ENCODE measurements around the gene ARMC9.

ARMC9 gene

GRCh38 chr2:231312066-231312465 lies 113.6 kb downstream of the ARMC9 start:
- H3K36me3 ChIP-seq (ENCODE audit: control insufficient read depth, insufficient read depth, low read length): no peaks in the 10 kb centered on the region
- H3K9me3 ChIP-seq (ENCODE audit: control insufficient read depth, insufficient read depth, low read length): no peaks in the 10 kb centered on the region
- H3K4me1 ChIP-seq (ENCODE audit: control insufficient read depth, insufficient read depth, low read length): no peaks in the 10 kb centered on the region
- no peaks in the 10 kb centered on the region for H3K27me3 ChIP-seq (ENCODE audit: control insufficient read depth, insufficient read depth, low read length)
- H3K4me3 ChIP-seq (ENCODE audit: low read length): no peak overlapping the region
- DNase-seq (ENCODE audit: low read depth, low spot score): no peak
- H3K27ac ChIP-seq (ENCODE audit: low read length): no peak overlapping the region
- no CpG with 5 or more reads among the region's 5 CpGs for WGBS (ENCODE audit: insufficient coverage, insufficient read length)

GRCh38 chr2:231315896-231316295 lies 117.5 kb downstream of the ARMC9 start:
- DNase-seq (ENCODE audit: low read depth, low spot score): no peak
- Histone ChIP-seq H3K9me3 (ENCODE audit: control insufficient read depth, insufficient read depth, low read length) (no peaks in the 10 kb centered on the region; the same call in 1 of the 2 replicates), H3K27ac (ENCODE audit: low read length) (no peak overlapping the region), H3K4me3 (ENCODE audit: low read length) (no peak overlapping the region), H3K4me1 (ENCODE audit: control insufficient read depth, insufficient read depth, low read length) (no peaks in the 10 kb centered on the region), H3K27me3 (ENCODE audit: control insufficient read depth, insufficient read depth, low read length) (no peaks in the 10 kb centered on the region; the same call in 1 of the 2 replicates), H3K36me3 (ENCODE audit: control insufficient read depth, insufficient read depth, low read length) (no peaks in the 10 kb centered on the region)
- no CpG with 5 or more reads among the region's 3 CpGs for WGBS (ENCODE audit: insufficient coverage, insufficient read length)

GRCh38 chr2:231317579-231317978 lies 119.1 kb downstream of the ARMC9 start:
- Histone ChIP-seq H3K36me3 (ENCODE audit: control insufficient read depth, insufficient read depth, low read length) (no peaks in the 10 kb centered on the region), H3K27ac (ENCODE audit: low read length) (no peak overlapping the region), H3K27me3 (ENCODE audit: control insufficient read depth, insufficient read depth, low read length) (no peaks in the 10 kb centered on the region; the same call in 1 of the 2 replicates), H3K9me3 (ENCODE audit: control insufficient read depth, insufficient read depth, low read length) (no peaks in the 10 kb centered on the region; the same call in 1 of the 2 replicates), H3K4me1 (ENCODE audit: control insufficient read depth, insufficient read depth, low read length) (no peaks in the 10 kb centered on the region), H3K4me3 (ENCODE audit: low read length) (no peak overlapping the region)
- no CpG with 5 or more reads among the region's 2 CpGs for WGBS (ENCODE audit: insufficient coverage, insufficient read length)
- no peak for DNase-seq (ENCODE audit: low read depth, low spot score)

- no CpG with 5 or more reads among the region's 4 CpGs for WGBS (ENCODE audit: insufficient coverage, insufficient read length)
- H3K27ac ChIP-seq (ENCODE audit: low read length): no peak overlapping the region
- H3K27me3 ChIP-seq (ENCODE audit: control insufficient read depth, insufficient read depth, low read length): no peaks in the 10 kb centered on the region; the same call in 1 of the 2 replicates
- H3K4me3 ChIP-seq (ENCODE audit: low read length): no peak overlapping the region
- DNase-seq (ENCODE audit: low read depth, low spot score): no peak
- H3K36me3 ChIP-seq (ENCODE audit: control insufficient read depth, insufficient read depth, low read length): no peaks in the 10 kb centered on the region
- H3K4me1 ChIP-seq (ENCODE audit: control insufficient read depth, insufficient read depth, low read length): no peaks in the 10 kb centered on the region
- no peaks in the 10 kb centered on the region; the same call in 1 of the 2 replicates for H3K9me3 ChIP-seq (ENCODE audit: control insufficient read depth, insufficient read depth, low read length)
These were observed 120.0 kb downstream of the ARMC9 start for GRCh38 chr2:231318436-231318835.

GRCh38 chr2:231318954-231319353 lies 120.5 kb downstream of the ARMC9 start:
- no peak overlapping the region for H3K4me3 ChIP-seq (ENCODE audit: low read length)
- no peaks in the 10 kb centered on the region for H3K36me3 ChIP-seq (ENCODE audit: control insufficient read depth, insufficient read depth, low read length)
- no peaks in the 10 kb centered on the region for H3K4me1 ChIP-seq (ENCODE audit: control insufficient read depth, insufficient read depth, low read length)
- H3K9me3 ChIP-seq (ENCODE audit: control insufficient read depth, insufficient read depth, low read length): no peaks in the 10 kb centered on the region; the same call in 1 of the 2 replicates
- WGBS (ENCODE audit: insufficient coverage, insufficient read length): no CpG with 5 or more reads among the region's 2 CpGs
- no peak for DNase-seq (ENCODE audit: low read depth, low spot score)
- no peak overlapping the region for H3K27ac ChIP-seq (ENCODE audit: low read length)
- H3K27me3 ChIP-seq (ENCODE audit: control insufficient read depth, insufficient read depth, low read length): no peaks in the 10 kb centered on the region; the same call in 1 of the 2 replicates

- H3K9me3 ChIP-seq (ENCODE audit: control insufficient read depth, insufficient read depth, low read length): no peaks in the 10 kb centered on the region; the same call in 1 of the 2 replicates
- no peak overlapping the region for H3K27ac ChIP-seq (ENCODE audit: low read length)
- no peak for DNase-seq (ENCODE audit: low read depth, low spot score)
- H3K4me1 ChIP-seq (ENCODE audit: control insufficient read depth, insufficient read depth, low read length): no peaks in the 10 kb centered on the region
- no peak overlapping the region for H3K4me3 ChIP-seq (ENCODE audit: low read length)
- no CpG with 5 or more reads among the region's 1 CpG for WGBS (ENCODE audit: insufficient coverage, insufficient read length)
- H3K27me3 ChIP-seq (ENCODE audit: control insufficient read depth, insufficient read depth, low read length): no peaks in the 10 kb centered on the region; the same call in 1 of the 2 replicates
- H3K36me3 ChIP-seq (ENCODE audit: control insufficient read depth, insufficient read depth, low read length): no peaks in the 10 kb centered on the region
These were observed 121.4 kb downstream of the ARMC9 start for GRCh38 chr2:231319867-231320266.

GRCh38 chr2:231321021-231321420 lies 122.6 kb downstream of the ARMC9 start:
- H3K36me3 ChIP-seq (ENCODE audit: control insufficient read depth, insufficient read depth, low read length): no peaks in the 10 kb centered on the region
- H3K4me3 ChIP-seq (ENCODE audit: low read length): no peak overlapping the region
- no peaks in the 10 kb centered on the region for H3K4me1 ChIP-seq (ENCODE audit: control insufficient read depth, insufficient read depth, low read length)
- DNase-seq (ENCODE audit: low read depth, low spot score): no peak
- H3K9me3 ChIP-seq (ENCODE audit: control insufficient read depth, insufficient read depth, low read length): no peaks in the 10 kb centered on the region; the same call in 1 of the 2 replicates
- no CpG with 5 or more reads among the region's 7 CpGs for WGBS (ENCODE audit: insufficient coverage, insufficient read length)
- H3K27me3 ChIP-seq (ENCODE audit: control insufficient read depth, insufficient read depth, low read length): no peaks in the 10 kb centered on the region; the same call in 1 of the 2 replicates
- no peak overlapping the region for H3K27ac ChIP-seq (ENCODE audit: low read length)

GRCh38 chr2:231321556-231322334 lies 123.3 kb downstream of the ARMC9 start:
- no CpG with 5 or more reads among the region's 22 CpGs for WGBS (ENCODE audit: insufficient coverage, insufficient read length)
- no peak for DNase-seq (ENCODE audit: low read depth, low spot score)
- Histone ChIP-seq H3K4me3 (ENCODE audit: low read length) (no peak overlapping the region), H3K9me3 (ENCODE audit: control insufficient read depth, insufficient read depth, low read length) (no peaks in the 10 kb centered on the region; the same call in 1 of the 2 replicates), H3K36me3 (ENCODE audit: control insufficient read depth, insufficient read depth, low read length) (no peaks in the 10 kb centered on the region), H3K4me1 (ENCODE audit: control insufficient read depth, insufficient read depth, low read length) (no peaks in the 10 kb centered on the region), H3K27me3 (ENCODE audit: control insufficient read depth, insufficient read depth, low read length) (no peaks in the 10 kb centered on the region; the same call in 1 of the 2 replicates), H3K27ac (ENCODE audit: low read length) (no peak overlapping the region)

GRCh38 chr2:231323316-231323715 lies 124.9 kb downstream of the ARMC9 start:
- no CpG with 5 or more reads among the region's 9 CpGs for WGBS (ENCODE audit: insufficient coverage, insufficient read length)
- H3K4me1 ChIP-seq (ENCODE audit: control insufficient read depth, insufficient read depth, low read length): no peaks in the 10 kb centered on the region

GRCh38 chr2:231325826-231326225 lies 127.4 kb downstream of the ARMC9 start:
- no peak for DNase-seq (ENCODE audit: low read depth, low spot score)
- Histone ChIP-seq H3K9me3 (ENCODE audit: control insufficient read depth, insufficient read depth, low read length) (no peaks in the 10 kb centered on the region), H3K4me1 (ENCODE audit: control insufficient read depth, insufficient read depth, low read length) (no peaks in the 10 kb centered on the region), H3K4me3 (ENCODE audit: low read length) (no peak overlapping the region), H3K27ac (ENCODE audit: low read length) (no peak overlapping the region), H3K36me3 (ENCODE audit: control insufficient read depth, insufficient read depth, low read length) (no peaks in the 10 kb centered on the region), H3K27me3 (ENCODE audit: control insufficient read depth, insufficient read depth, low read length) (no peaks in the 10 kb centered on the region)
- WGBS (ENCODE audit: insufficient coverage, insufficient read length): no CpG with 5 or more reads among the region's 2 CpGs

More at GRCh38 chr2:231323316-231323715, 124.9 kb downstream of the ARMC9 start:
- no peaks in the 10 kb centered on the region; the same call in 1 of the 2 replicates for H3K27me3 ChIP-seq (ENCODE audit: control insufficient read depth, insufficient read depth, low read length)
- no peaks in the 10 kb centered on the region; the same call in 1 of the 2 replicates for H3K9me3 ChIP-seq (ENCODE audit: control insufficient read depth, insufficient read depth, low read length)
- DNase-seq (ENCODE audit: low read depth, low spot score): no peak
- no peak overlapping the region for H3K27ac ChIP-seq (ENCODE audit: low read length)
- no peak overlapping the region for H3K4me3 ChIP-seq (ENCODE audit: low read length)
- no peaks in the 10 kb centered on the region for H3K36me3 ChIP-seq (ENCODE audit: control insufficient read depth, insufficient read depth, low read length)
